Stimulated activated naive CD8-positive, alpha-beta T cell treated with anti-CD3 and anti-CD28 coated beads, Interleukin-15, Interleukin-2, amounts not matched to agents 100 ng/mL and 50 ng/mL, for 24 hours (primary cell): Measurements from ENCODE around the gene MIA3.
"Not testable (repeated sequence)": the region's sequence is repeated elsewhere in the genome, so short reads cannot be mapped to it uniquely, and the experiment has no call there.

Experiments used
- H3K27ac Mint-ChIP-seq: one replicate; pipeline ENCODE4 v1.8.0; 2021; ENCODE audit warnings: mild to moderate bottlenecking, mixed read lengths
- H3K27me3 Mint-ChIP-seq: one replicate; pipeline ENCODE4 v1.8.0; 2021; ENCODE audit warnings: mixed read lengths
- H3K36me3 Mint-ChIP-seq: one replicate; pipeline ENCODE4 v1.8.0; 2021; ENCODE audit warnings: low read depth, mixed read lengths
- H3K4me1 Mint-ChIP-seq: one replicate; pipeline ENCODE4 v1.8.0; 2021; ENCODE audit warnings: low read depth, mixed read lengths
- H3K4me3 Mint-ChIP-seq: one replicate; pipeline ENCODE4 v1.8.0; 2021; ENCODE audit warnings: mild to moderate bottlenecking, mixed read lengths
- H3K9me3 Mint-ChIP-seq: one replicate; pipeline ENCODE4 v1.8.0; 2021; ENCODE audit warnings: mixed read lengths

Gene MIA3

GRCh38 chr1:222669107-222669506, 51.2 kb downstream of the MIA3 start:
- Mint-ChIP-seq H3K4me1 (peaks cover 21% of the 10 kb centered on the region), H3K36me3 (peaks cover 59% of the 10 kb centered on the region)
- H3K4me3 Mint-ChIP-seq, H3K27me3 Mint-ChIP-seq, H3K9me3 Mint-ChIP-seq, H3K27ac Mint-ChIP-seq: not testable (repeated sequence)

DNA sequence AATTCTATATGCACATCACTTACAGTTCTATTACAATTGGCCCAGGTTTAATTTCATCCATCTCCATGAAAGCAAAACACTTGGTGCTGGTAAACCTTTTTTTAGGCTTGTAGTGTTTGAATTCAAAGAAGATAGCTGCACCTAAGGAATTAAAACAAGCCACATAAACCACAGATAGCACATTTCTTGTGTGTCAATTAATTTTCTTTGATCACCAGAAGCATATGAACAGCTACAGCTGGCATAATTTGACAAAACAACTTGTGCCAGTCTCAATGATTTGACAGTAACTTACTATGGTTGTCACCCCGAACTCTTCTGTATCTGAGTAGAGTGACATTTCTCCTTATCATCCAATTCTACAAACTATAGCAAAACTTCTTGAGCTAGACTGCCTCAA, 52.2 kb downstream of the MIA3 start:
- H3K27ac Mint-ChIP-seq, result peak overlapping the region; percentile 9
- H3K36me3 Mint-ChIP-seq, result peaks cover 56% of the 10 kb centered on the region
- peaks cover 21% of the 10 kb centered on the region for H3K4me1 Mint-ChIP-seq
- H3K9me3 Mint-ChIP-seq, result no peaks in the 10 kb centered on the region
- no peaks in the 10 kb centered on the region for H3K27me3 Mint-ChIP-seq
- H3K4me3 Mint-ChIP-seq, result no peak overlapping the region

DNA sequence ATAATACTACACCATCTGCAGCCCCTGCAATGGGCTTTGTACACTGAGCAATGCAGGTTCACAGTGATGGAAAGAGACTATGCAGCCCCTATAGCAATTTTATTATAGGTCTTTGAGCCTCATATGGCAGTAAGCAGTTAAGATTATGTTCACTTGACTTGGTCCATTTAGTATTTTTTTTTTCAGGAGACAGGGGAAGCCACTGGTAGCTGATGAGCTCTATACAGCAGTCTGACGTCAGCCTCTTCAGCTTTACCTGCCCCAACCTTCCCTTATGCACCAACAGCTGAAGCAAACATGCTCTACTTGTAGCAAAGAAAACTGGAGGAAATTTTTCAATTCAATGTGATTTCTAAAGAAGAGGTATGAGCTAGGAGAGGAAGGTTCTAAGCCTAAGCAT, 62.2 kb downstream of the MIA3 start:
- Mint-ChIP-seq H3K27me3 (no peaks in the 10 kb centered on the region), H3K27ac (no peak overlapping the region), H3K9me3 (no peaks in the 10 kb centered on the region), H3K4me3 (no peak overlapping the region), H3K4me1 (no peaks in the 10 kb centered on the region), H3K36me3 (peaks cover 39% of the 10 kb centered on the region)

DNA sequence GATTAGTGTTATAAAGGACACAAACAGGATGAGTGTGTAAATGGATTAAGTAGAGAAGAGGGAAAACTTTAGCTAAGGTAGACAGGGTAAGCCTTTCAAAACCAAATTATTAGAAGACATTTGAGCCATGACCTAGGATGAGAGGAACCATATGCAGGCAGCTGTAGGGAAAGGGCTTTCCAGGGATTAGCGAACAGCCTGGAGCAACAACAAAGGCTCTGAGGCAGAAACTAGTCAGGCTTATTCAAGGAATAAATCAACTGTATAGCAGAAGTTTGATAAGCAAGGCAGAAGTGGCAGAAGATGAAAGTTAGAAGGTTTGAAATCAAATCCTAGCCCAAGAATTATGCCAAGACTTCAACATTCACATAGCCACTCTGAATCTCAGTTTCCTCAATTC, 73.1 kb downstream of the MIA3 start:
- H3K4me1 Mint-ChIP-seq, result peaks cover 9% of the 10 kb centered on the region
- no peak overlapping the region for H3K27ac Mint-ChIP-seq
- H3K27me3 Mint-ChIP-seq, result no peaks in the 10 kb centered on the region
- H3K36me3 Mint-ChIP-seq, result peaks cover 27% of the 10 kb centered on the region
- H3K4me3 Mint-ChIP-seq, result no peak overlapping the region
- no peaks in the 10 kb centered on the region for H3K9me3 Mint-ChIP-seq

DNA sequence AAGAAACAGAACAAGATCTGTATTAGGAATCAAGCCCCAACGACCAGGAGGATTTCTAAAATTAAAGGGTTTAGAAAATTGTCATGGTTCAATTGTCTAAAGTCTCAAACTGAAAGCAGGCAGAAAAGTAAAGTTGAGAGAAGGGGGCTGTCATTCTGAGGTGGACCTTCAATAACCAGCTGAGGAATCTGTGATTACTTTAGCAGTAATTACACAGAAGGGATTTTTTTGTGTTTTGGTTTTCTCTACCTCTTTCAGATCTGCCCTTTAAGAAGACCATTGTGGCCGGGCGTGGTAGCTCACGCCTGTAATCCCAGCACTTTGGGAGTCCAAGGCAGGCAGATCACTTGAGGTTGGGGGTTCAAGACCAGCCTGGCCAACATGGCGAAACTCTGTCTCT, 77.0 kb downstream of the MIA3 start:
- Mint-ChIP-seq H3K4me1 (peaks cover 16% of the 10 kb centered on the region), H3K9me3 (no peaks in the 10 kb centered on the region)

GRCh38 chr1:222696741-222697140, 78.8 kb downstream of the MIA3 start:
- Mint-ChIP-seq H3K27ac (no peak overlapping the region), H3K4me3 (no peak overlapping the region), H3K27me3 (no peaks in the 10 kb centered on the region)

More for the DNA sequence above, 77.0 kb downstream of the MIA3 start:
- Mint-ChIP-seq H3K27ac (no peak overlapping the region), H3K4me3 (no peak overlapping the region), H3K27me3 (no peaks in the 10 kb centered on the region), H3K36me3 (peaks cover 26% of the 10 kb centered on the region)

DNA sequence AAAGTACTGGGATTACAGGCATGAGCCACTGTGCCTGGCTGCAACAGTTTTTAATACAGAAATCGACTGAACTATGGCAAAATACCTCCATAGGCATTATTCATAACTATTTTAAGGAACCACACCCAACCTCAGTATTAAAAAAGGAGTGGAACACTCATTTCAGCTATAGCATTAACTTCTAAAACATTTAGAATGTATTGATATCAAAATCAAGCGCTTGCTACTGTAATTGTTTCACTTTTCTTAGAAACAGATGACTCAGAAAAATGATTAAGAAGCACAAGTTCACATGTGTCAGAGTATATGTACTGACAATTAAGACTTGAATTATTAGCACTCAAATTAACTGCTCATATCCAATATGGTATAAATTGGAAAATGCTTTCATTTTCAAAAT, 79.3 kb downstream of the MIA3 start:
- Mint-ChIP-seq H3K27ac (no peak overlapping the region), H3K36me3 (peaks cover 26% of the 10 kb centered on the region), H3K4me1 (peaks cover 16% of the 10 kb centered on the region), H3K4me3 (no peak overlapping the region), H3K9me3 (no peaks in the 10 kb centered on the region), H3K27me3 (no peaks in the 10 kb centered on the region)

More at GRCh38 chr1:222696741-222697140, 78.8 kb downstream of the MIA3 start:
- H3K9me3 Mint-ChIP-seq, result no peaks in the 10 kb centered on the region
- peaks cover 16% of the 10 kb centered on the region for H3K4me1 Mint-ChIP-seq
- peaks cover 25% of the 10 kb centered on the region for H3K36me3 Mint-ChIP-seq

DNA sequence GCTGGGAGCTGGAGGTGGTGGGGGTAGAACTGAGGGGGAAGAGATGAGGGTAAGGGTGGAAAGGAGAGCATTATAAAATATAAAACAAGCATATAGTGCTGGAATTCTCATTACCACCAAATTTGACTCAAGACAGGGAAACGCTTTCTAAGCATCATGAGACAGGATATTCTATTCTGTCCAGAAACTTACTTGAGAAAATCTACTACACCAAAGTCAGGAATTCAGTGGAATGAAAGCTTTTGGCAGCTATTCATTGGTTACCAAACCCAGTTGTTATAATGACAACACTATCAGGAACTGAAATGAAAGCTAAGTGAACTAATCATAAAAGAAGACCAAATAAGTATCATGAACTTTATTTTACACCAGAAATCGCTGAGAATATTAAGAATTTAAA, 79.9 kb downstream of the MIA3 start:
- Mint-ChIP-seq H3K36me3 (peaks cover 26% of the 10 kb centered on the region), H3K27me3 (no peaks in the 10 kb centered on the region), H3K27ac (no peak overlapping the region), H3K9me3 (no peaks in the 10 kb centered on the region), H3K4me1 (peaks cover 16% of the 10 kb centered on the region), H3K4me3 (no peak overlapping the region)

- H3K27ac Mint-ChIP-seq, result peak overlapping the region; percentile 4
- no peak overlapping the region for H3K4me3 Mint-ChIP-seq
- peaks cover 54% of the 10 kb centered on the region for H3K36me3 Mint-ChIP-seq
- peaks cover 3% of the 10 kb centered on the region for H3K9me3 Mint-ChIP-seq
- H3K27me3 Mint-ChIP-seq, result no peaks in the 10 kb centered on the region
- H3K4me1 Mint-ChIP-seq, result peaks cover 37% of the 10 kb centered on the region
These were observed 84.3 kb downstream of the MIA3 start for GRCh38 chr1:222702210-222702609.

GRCh38 chr1:222704260-222704659, 86.4 kb downstream of the MIA3 start:
- Mint-ChIP-seq H3K36me3 (peaks cover 57% of the 10 kb centered on the region), H3K4me1 (peaks cover 46% of the 10 kb centered on the region), H3K9me3 (peaks cover 3% of the 10 kb centered on the region), H3K27me3 (no peaks in the 10 kb centered on the region), H3K27ac (no peak overlapping the region), H3K4me3 (no peak overlapping the region)

DNA sequence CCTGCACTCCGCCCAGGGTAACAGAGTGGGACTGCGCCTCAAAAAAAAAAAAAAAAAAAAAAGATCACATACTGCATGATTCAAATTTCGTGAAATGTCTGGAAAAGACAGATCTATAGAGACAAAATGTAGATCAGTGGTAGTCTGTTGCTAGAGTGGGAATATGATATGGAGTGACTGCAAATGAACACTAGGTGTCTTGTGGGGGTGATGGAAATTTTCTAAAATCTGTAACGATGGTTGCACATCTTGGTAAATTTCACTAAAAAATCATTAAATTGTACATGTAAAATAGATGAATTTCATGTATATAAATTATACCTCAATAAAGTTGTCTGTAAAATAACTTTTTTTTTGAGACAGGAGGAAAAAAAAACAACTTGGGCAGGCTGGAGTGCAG, 88.9 kb downstream of the MIA3 start:
- no peak overlapping the region for H3K4me3 Mint-ChIP-seq
- no peaks in the 10 kb centered on the region for H3K27me3 Mint-ChIP-seq
- H3K9me3 Mint-ChIP-seq, result peaks cover 3% of the 10 kb centered on the region
- H3K27ac Mint-ChIP-seq, result peak overlapping the region; percentile 40
- H3K36me3 Mint-ChIP-seq, result peaks cover 65% of the 10 kb centered on the region
- peaks cover 68% of the 10 kb centered on the region for H3K4me1 Mint-ChIP-seq

DNA sequence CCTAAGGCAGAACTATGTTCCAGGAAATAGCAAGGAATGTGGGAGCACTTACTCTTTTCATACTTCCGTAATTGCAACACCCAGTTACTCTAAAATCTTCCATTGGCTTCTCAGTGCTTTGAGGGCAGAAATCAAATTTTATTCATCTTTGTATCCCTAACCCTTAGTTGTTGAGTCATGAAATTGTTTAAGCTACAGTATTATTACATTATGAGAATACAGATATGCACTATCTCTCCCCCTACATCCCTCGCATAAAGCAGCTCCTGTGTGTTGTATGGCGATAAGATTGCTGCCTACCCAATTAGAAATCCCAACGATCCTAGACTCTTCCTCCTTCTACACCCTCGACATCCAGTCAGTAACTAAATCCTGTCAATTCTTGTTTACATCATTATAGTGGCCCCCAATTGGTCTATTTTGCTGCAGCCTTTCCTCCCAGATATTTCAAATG, 91.8 kb downstream of the MIA3 start:
- no peaks in the 10 kb centered on the region for H3K27me3 Mint-ChIP-seq
- H3K27ac Mint-ChIP-seq, result no peak overlapping the region
- H3K4me3 Mint-ChIP-seq, result peak overlapping the region; percentile 96
- H3K9me3 Mint-ChIP-seq, result no peaks in the 10 kb centered on the region
- H3K4me1 Mint-ChIP-seq, result peaks cover 69% of the 10 kb centered on the region
- peaks cover 49% of the 10 kb centered on the region for H3K36me3 Mint-ChIP-seq

- Mint-ChIP-seq H3K4me1 (peaks cover 61% of the 10 kb centered on the region), H3K36me3 (peaks cover 42% of the 10 kb centered on the region)
These were observed 93.7 kb downstream of the MIA3 start for GRCh38 chr1:222711319-222712252.

GRCh38 chr1:222712253-222713090, 94.6 kb downstream of the MIA3 start, which contains the start of the genes AIDA and BROX:
Gene AIDA (minus strand): TSS chr1:222712491. CDS start chr1:222712317, 174 bp downstream.
Gene BROX (plus strand): TSS chr1:222712564. CDS start chr1:222715700, 3,136 bp downstream.
- peaks cover 44% of the 10 kb centered on the region for H3K36me3 Mint-ChIP-seq
- H3K9me3 Mint-ChIP-seq, result no peaks in the 10 kb centered on the region
- H3K27ac Mint-ChIP-seq, result peak within 1 kb of the TSS; percentile 99
- H3K4me1 Mint-ChIP-seq, result peaks cover 62% of the 10 kb centered on the region
- H3K4me3 Mint-ChIP-seq, result peak within 1 kb of the TSS; percentile 96
- H3K27me3 Mint-ChIP-seq, result no peaks in the 10 kb centered on the region

More at GRCh38 chr1:222711319-222712252, 93.7 kb downstream of the MIA3 start:
- Mint-ChIP-seq H3K27me3 (no peaks in the 10 kb centered on the region), H3K9me3 (no peaks in the 10 kb centered on the region), H3K4me3 (peak overlapping the region; percentile 96), H3K27ac (peak overlapping the region; percentile 93)
